Spleen (tissue), 11 donors: ENCODE data around the gene OPCML. TPM values are rescaled to one million over a fixed set of nuclear protein-coding genes. Genes with fewer than 3 reads are reported as not detected.

ENCODE experiments used
- DNase-seq: peaks from one replicate; pipeline ENCODE4 v3.0.0-alpha.2; 2020
- H3K27ac ChIP-seq, 8 donors: fragments of 200-600 bp; sonication (generic) in 7 of 8; 1 replicate in 4 of 8; 2 replicates in 4 of 8; pipeline versions ENCODE4 v1.5.0 to v1.8.0; 2016 to 2021; ENCODE audit warnings: inconsistent platforms in 4 of 8, mild to moderate bottlenecking in 4 of 8, moderate library complexity in 1 of 8
- H3K27me3 ChIP-seq, 7 donors: fragments of 200-600 bp; sonication (generic) in 6 of 7; replicated peaks in 1 of 7; 1 replicate in 4 of 7; 2 replicates in 3 of 7; pipeline versions ENCODE4 v1.5.0 to v1.8.0; 2016 to 2021; ENCODE audit warnings: inconsistent platforms in 3 of 7, mild to moderate bottlenecking in 1 of 7
- H3K36me3 ChIP-seq, 6 donors: fragments of 200-600 bp; sonication (generic) in 5 of 6; 1 replicate in 4 of 6; 2 replicates in 2 of 6; pipeline versions ENCODE4 v1.5.0 to v1.8.0; 2016 to 2021; ENCODE audit warnings: inconsistent platforms in 2 of 6
- H3K4me1 ChIP-seq, 6 donors: fragments of 200-600 bp; sonication (generic) in 5 of 6; 1 replicate in 3 of 6; 2 replicates in 3 of 6; pipeline versions ENCODE4 v1.5.0 to v1.8.0; 2016 to 2021; ENCODE audit warnings: inconsistent platforms in 3 of 6
- H3K4me3 ChIP-seq, 8 donors: fragments of 200-600 bp; sonication (generic) in 7 of 8; 1 replicate in 4 of 8; 2 replicates in 4 of 8; pipeline versions ENCODE4 v1.5.0 to v1.8.0; 2016 to 2021; ENCODE audit warnings: inconsistent platforms in 4 of 8, mild to moderate bottlenecking in 4 of 8, moderate library complexity in 2 of 8
- H3K9me3 ChIP-seq, 8 donors: fragments of 200-600 bp; sonication (generic) in 7 of 8; 1 replicate in 4 of 8; 2 replicates in 4 of 8; pipeline versions ENCODE4 v1.5.0 to v1.8.0; 2016 to 2021; ENCODE audit warnings: inconsistent platforms in 4 of 8
- POLR2A ChIP-seq, 3 donors: fragments of 450-650 bp; IDR thresholded peaks; one replicate each; pipeline ENCODE4 v1.5.1; 2017; ENCODE audit warnings: antibody characterized with exemption in 3 of 3, mild to moderate bottlenecking in 1 of 3
- POLR2AphosphoS5 ChIP-seq, 3 donors: sonication (generic); formaldehyde crosslinking; IDR thresholded peaks; one replicate each; pipeline ENCODE4 v1.5.1; 2017; ENCODE audit warnings: antibody characterized with exemption in 3 of 3
- WGBS, 5 donors: extraction: QIAGEN DNeasy Blood & Tissue Kit in 3 of 5; methylation state at CpG; one replicate each; pipeline versions ENCODE4 v1.1.5 to v1.1.7; 2013 to 2018; 5-methylcytosine and 5-hydroxymethylcytosine counted together
- intact Hi-C: fragments of 100-400 bp; cut with DNase I; formaldehyde crosslinking; loops from one replicate; pipeline ENCODE4 v1.15.0; 2023; ENCODE audit warnings: low total_unique reads
- polyA plus RNA-seq, 3 donors: library from polyadenylated mRNA; stranded (reverse); fragments of 200-250 nt; gene quantifications; one replicate each; pipeline ENCODE4 v1.2.1, GENCODE V29; 2013
- total RNA-seq, 7 donors: library from RNA; depleted of rRNA in 3 of 7; stranded (reverse); fragments of >200 nt in 3 of 7; fragmentation: NEBNext Ultra II Directional in 4 of 7; extraction: Animal tissue kit (Norgen Biotek cat#: 25700) in 4 of 7; gene quantifications; one replicate each; pipeline versions ENCODE4 v1.1.0 to v1.2.1, GENCODE V29; 2016 to 2021
- TF ChIP-seq, protein P1 (sequence below), 11 experiments: fragments of 200-600 bp in 7 of 11; fragments of 450-650 bp in 4 of 11; sonication (generic) in 4 of 11; IDR thresholded peaks in 8 of 11; conservative IDR thresholded peaks in 3 of 11; 1 replicate in 7 of 11; 2 replicates in 4 of 11; pipeline versions ENCODE4 v1.4.0 to v1.8.0; 2016 to 2021; ENCODE audit warnings: antibody characterized with exemption in 11 of 11, inconsistent platforms in 4 of 11, mild to moderate bottlenecking in 1 of 11
- donor health status: healthy with polysubstance abuse.
- donor health status: DM: no; HTN: no; CAD: no; lungs with moderate emphysema.
- donor health status: DM: no; HTN: no; CAD: no.
- donor health status: Bipolar disorder and iron deficiency.
- donor health status: healthy.
- donor health status: DM: no; HTN: no; CAD: no.
- donor health status: DM: yes; HTN: yes; CAD: no.

Gene OPCML
- total and polyA plus RNA-seq, 10 donors, result 0.09 to 10.7 (median 3.1) TPM

DNA sequence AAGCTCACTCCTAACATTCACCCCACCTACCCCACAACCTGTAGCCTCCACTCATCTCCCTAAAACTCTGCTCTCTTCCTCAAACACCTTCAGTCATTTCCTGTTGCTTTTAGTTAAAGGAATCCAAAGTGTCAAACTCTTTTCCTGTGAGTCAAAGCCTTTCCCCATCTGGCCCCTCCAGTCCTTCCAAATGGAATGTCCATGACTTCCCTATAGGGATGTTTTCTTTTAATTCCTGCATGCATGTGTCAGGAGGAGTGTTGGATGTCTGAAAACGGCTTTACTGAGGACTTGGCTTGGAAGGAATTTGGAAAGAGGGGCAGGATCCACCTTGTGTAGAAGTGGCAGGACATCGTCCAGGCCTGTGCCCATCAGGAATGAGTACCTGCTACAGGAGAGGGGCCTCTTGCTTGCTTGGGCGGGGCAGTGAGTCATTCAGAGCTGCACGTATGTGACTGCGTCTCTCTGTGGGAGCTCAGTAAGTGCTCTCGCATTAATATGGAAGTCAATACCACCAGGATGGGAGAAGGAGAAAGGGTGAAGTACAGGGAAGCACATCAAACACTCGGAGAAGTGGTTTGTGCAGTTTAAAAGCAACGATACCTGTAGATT lies 491.9 kb downstream of the OPCML start:
- peaks cover 0 to 33% (median 0%) of the 10 kb centered on the region in 7 donors for H3K27me3 ChIP-seq
- intact Hi-C loops, result no loop called here
- WGBS, 5 donors, result 46 to 53% (median 48%) methylated on average over 8 of the region's 8 CpGs

GRCh38 chr11:133038850-133039249 lies 493.5 kb downstream of the OPCML start:
- no peaks in the 10 kb centered on the region for H3K4me1 ChIP-seq
- intact Hi-C loops, result no loop called here
- DNase-seq, result no peak
- H3K27ac ChIP-seq, result no peak overlapping the region
- H3K4me3 ChIP-seq, result no peak overlapping the region
- peaks cover 0 to 32% (median 0%) of the 10 kb centered on the region in 7 donors for H3K27me3 ChIP-seq
- H3K9me3 ChIP-seq, result no peaks in the 10 kb centered on the region
- WGBS, 5 donors, result 12 to 30% (median 23%) methylated on average over 4 of the region's 4 CpGs
- no peaks in the 10 kb centered on the region for H3K36me3 ChIP-seq
- TF ChIP-seq, protein P1, sequence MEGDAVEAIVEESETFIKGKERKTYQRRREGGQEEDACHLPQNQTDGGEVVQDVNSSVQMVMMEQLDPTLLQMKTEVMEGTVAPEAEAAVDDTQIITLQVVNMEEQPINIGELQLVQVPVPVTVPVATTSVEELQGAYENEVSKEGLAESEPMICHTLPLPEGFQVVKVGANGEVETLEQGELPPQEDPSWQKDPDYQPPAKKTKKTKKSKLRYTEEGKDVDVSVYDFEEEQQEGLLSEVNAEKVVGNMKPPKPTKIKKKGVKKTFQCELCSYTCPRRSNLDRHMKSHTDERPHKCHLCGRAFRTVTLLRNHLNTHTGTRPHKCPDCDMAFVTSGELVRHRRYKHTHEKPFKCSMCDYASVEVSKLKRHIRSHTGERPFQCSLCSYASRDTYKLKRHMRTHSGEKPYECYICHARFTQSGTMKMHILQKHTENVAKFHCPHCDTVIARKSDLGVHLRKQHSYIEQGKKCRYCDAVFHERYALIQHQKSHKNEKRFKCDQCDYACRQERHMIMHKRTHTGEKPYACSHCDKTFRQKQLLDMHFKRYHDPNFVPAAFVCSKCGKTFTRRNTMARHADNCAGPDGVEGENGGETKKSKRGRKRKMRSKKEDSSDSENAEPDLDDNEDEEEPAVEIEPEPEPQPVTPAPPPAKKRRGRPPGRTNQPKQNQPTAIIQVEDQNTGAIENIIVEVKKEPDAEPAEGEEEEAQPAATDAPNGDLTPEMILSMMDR (IDR thresholded peaks at IDR 0.05 in 8 of 11, conservative IDR thresholded peaks at IDR 0.05 in 3 of 11), result no peak
- no peak for TF ChIP-seq POLR2AphosphoS5 (IDR thresholded peaks at IDR 0.05)
- no peak for TF ChIP-seq POLR2A (IDR thresholded peaks at IDR 0.05)

More for the DNA sequence above, 491.9 kb downstream of the OPCML start:
- no peaks in the 10 kb centered on the region for H3K9me3 ChIP-seq
- no peak overlapping the region for H3K4me3 ChIP-seq
- DNase-seq, result no peak
- H3K36me3 ChIP-seq, result no peaks in the 10 kb centered on the region
- TF ChIP-seq, protein P1 (IDR thresholded peaks at IDR 0.05 in 8 of 11, conservative IDR thresholded peaks at IDR 0.05 in 3 of 11), result no peak
- TF ChIP-seq POLR2A (IDR thresholded peaks at IDR 0.05) (no peak), POLR2AphosphoS5 (IDR thresholded peaks at IDR 0.05) (no peak)
- H3K4me1 ChIP-seq, result no peaks in the 10 kb centered on the region
- H3K27ac ChIP-seq, result no peak overlapping the region

DNA sequence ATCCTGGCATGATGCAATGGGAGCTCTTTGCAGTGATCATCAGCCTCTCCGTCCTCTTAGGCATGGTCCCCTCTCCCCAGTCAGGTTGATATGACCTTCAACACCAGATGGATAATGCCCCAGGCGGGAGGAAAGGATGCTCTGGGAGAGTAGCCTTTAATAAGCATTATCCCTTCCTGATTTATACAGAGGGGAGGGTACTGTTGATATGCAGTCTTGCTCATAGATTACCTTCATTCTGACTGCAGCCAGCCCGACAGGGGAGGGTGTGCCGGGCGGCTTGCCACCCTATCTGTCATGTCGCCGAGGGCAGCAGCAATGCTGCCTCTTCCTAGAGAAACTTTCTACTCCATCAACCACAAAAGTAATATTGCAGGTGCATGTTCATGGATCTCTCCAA lies 497.4 kb downstream of the OPCML start:
- WGBS, 5 donors, result 76 to 89% (median 81%) methylated on average over 6 to 7 of the region's 7 CpGs
- no peak overlapping the region for H3K27ac ChIP-seq
- no peak for DNase-seq
- no peak overlapping the region for H3K4me3 ChIP-seq
- H3K27me3 ChIP-seq, result peaks cover 0 to 18% (median 0%) of the 10 kb centered on the region in 7 donors
- no peaks in the 10 kb centered on the region for H3K36me3 ChIP-seq
- intact Hi-C loops, result no loop called here
- H3K4me1 ChIP-seq, result no peaks in the 10 kb centered on the region
- TF ChIP-seq POLR2A (IDR thresholded peaks at IDR 0.05), result no peak
- TF ChIP-seq, protein P1 (IDR thresholded peaks at IDR 0.05 in 8 of 11, conservative IDR thresholded peaks at IDR 0.05 in 3 of 11), result no peak
- TF ChIP-seq POLR2AphosphoS5 (IDR thresholded peaks at IDR 0.05), result no peak
- no peaks in the 10 kb centered on the region for H3K9me3 ChIP-seq

DNA sequence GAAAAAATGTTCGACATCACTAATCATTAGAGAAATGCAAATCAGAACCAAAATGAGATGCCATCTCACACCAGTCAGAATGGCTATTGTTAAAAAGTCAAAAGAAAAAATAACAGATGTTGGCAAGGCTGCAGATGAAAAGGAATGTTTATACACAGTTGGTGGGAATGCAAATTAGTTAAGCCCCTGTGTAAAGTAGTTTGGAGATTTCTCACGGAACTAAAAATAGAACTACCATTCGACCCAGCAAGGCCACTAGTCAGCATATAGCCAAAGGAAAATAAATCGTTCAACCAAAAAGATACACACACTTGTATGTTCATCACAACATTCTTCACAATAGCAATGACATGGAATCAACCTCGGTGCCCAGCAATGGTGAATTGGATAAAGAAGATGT lies 503.2 kb downstream of the OPCML start:
- WGBS, 5 donors, result 60 to 69% (median 64%) methylated on average over 5 of the region's 5 CpGs
- no peaks in the 10 kb centered on the region for H3K4me1 ChIP-seq

More for the DNA sequence above, 503.2 kb downstream of the OPCML start:
- no peaks in the 10 kb centered on the region for H3K9me3 ChIP-seq
- H3K27ac ChIP-seq, result no peak overlapping the region
- H3K27me3 ChIP-seq, result peaks cover 0 to 5% (median 0%) of the 10 kb centered on the region in 7 donors
- intact Hi-C loops, result no loop called here
- TF ChIP-seq, protein P1 (IDR thresholded peaks at IDR 0.05 in 8 of 11, conservative IDR thresholded peaks at IDR 0.05 in 3 of 11), result no peak
- TF ChIP-seq POLR2AphosphoS5 (IDR thresholded peaks at IDR 0.05) (no peak), POLR2A (IDR thresholded peaks at IDR 0.05) (no peak)
- no peaks in the 10 kb centered on the region for H3K36me3 ChIP-seq
- H3K4me3 ChIP-seq, result no peak overlapping the region
- DNase-seq, result no peak
